Measurements from ENCODE around the gene NEU1. TPM values are rescaled to one million over a fixed set of nuclear protein-coding genes. Genes with fewer than 3 reads are reported as not detected.

The NEU1 gene
- polyA plus RNA-seq, 1 donor (not counting 4 experiments of a cell fraction or from before 2014, with no cell fraction given) = 27.9 TPM

- no peak overlapping the region for H3K4me2 ChIP-seq (ENCODE audit: control insufficient read depth, extremely low read depth, insufficient read depth, low read depth, low read length)
- H2AFZ ChIP-seq (ENCODE audit: control insufficient read depth, low read length) = no peak overlapping the region
- FAIRE-seq (no peak), DNase-seq (ENCODE audit: low read depth, low spot score) (no peak)
- H4K20me1 ChIP-seq (ENCODE audit: control insufficient read depth, extremely low read depth, insufficient read depth, low read length) = no peaks in the 10 kb centered on the region
- H3K9me3 ChIP-seq (ENCODE audit: control insufficient read depth, low read depth, low read length) = no peaks in the 10 kb centered on the region
- H3K9me1 ChIP-seq (ENCODE audit: control insufficient read depth, extremely low read depth, insufficient read depth, low read length) = no peaks in the 10 kb centered on the region
- no peak overlapping the region for H3K4me3 ChIP-seq (ENCODE audit: control insufficient read depth in 2 of 3, extremely low read depth in 1 of 3, insufficient read depth in 2 of 3, low read depth in 1 of 3, low read length in 3 of 3)
- dilution Hi-C loops (cut with MboI; ENCODE audit: extremely low pct_ligation_motif_present, low sequenced_read_pairs) = no loop called here
- H3K27ac ChIP-seq (ENCODE audit: control insufficient read depth, insufficient read depth, low read length) = no peak overlapping the region
- H3K79me2 ChIP-seq (ENCODE audit: control insufficient read depth, insufficient read depth, low read length) = no peaks in the 10 kb centered on the region
- TF ChIP-seq CTCF (optimal IDR thresholded peaks at IDR 0.05 in 1 of 3, IDR thresholded peaks at IDR 0.05 in 1 of 3, conservative IDR thresholded peaks at IDR 0.05 in 1 of 3; ENCODE audit: extremely low read depth in 1 of 3, insufficient read depth in 2 of 3, low read length in 3 of 3) = no peak
- TF ChIP-seq EZH2 (IDR thresholded peaks at IDR 0.05; ENCODE audit: low read length) = no peak
- H3K36me3 ChIP-seq (ENCODE audit: control insufficient read depth in 2 of 2, extremely low read depth in 1 of 2, insufficient read depth in 2 of 2, low read length in 2 of 2) = peaks cover 0 to 1% of the 10 kb centered on the region in 2 experiments
- H3K4me1 ChIP-seq (ENCODE audit: control insufficient read depth, extremely low read depth, insufficient read depth, low read length) = peaks cover 6% of the 10 kb centered on the region
- no peak overlapping the region for H3K9ac ChIP-seq (ENCODE audit: control insufficient read depth, extremely low read depth, insufficient read depth, low read length)
- no peaks in the 10 kb centered on the region for H3K27me3 ChIP-seq (ENCODE audit: control insufficient read depth, extremely low read depth, insufficient read depth, low read length)
Measured at GRCh38 chr6:31903957-31904356, 41.3 kb upstream of the NEU1 start.

GRCh38 chr6:31901953-31902643 is 39.5 kb upstream of the NEU1 start, which contains the start of gene ZBTB12:
Gene ZBTB12 (minus strand): TSS chr6:31902086. CDS start chr6:31901305, 781 bp downstream.
- Histone ChIP-seq H3K4me3 (ENCODE audit: control insufficient read depth in 2 of 3, extremely low read depth in 1 of 3, insufficient read depth in 2 of 3, low read depth in 1 of 3, low read length in 3 of 3) (peak within 1 kb of the TSS; percentile 57 to 78 (median 71)), H3K36me3 (ENCODE audit: control insufficient read depth in 2 of 2, extremely low read depth in 1 of 2, insufficient read depth in 2 of 2, low read length in 2 of 2) (peaks cover 0 to 1% of the 10 kb centered on the region in 2 experiments), H3K4me1 (ENCODE audit: control insufficient read depth, extremely low read depth, insufficient read depth, low read length) (peaks cover 10% of the 10 kb centered on the region), H3K9ac (ENCODE audit: control insufficient read depth, extremely low read depth, insufficient read depth, low read length) (peak within 1 kb of the TSS; percentile 63), H3K79me2 (ENCODE audit: control insufficient read depth, insufficient read depth, low read length) (no peaks in the 10 kb centered on the region), H4K20me1 (ENCODE audit: control insufficient read depth, extremely low read depth, insufficient read depth, low read length) (no peaks in the 10 kb centered on the region), H2AFZ (ENCODE audit: control insufficient read depth, low read length) (peak within 1 kb of the TSS; percentile 75), H3K4me2 (ENCODE audit: control insufficient read depth, extremely low read depth, insufficient read depth, low read depth, low read length) (peak within 1 kb of the TSS; percentile 85), H3K27ac (ENCODE audit: control insufficient read depth, insufficient read depth, low read length) (peak within 1 kb of the TSS; percentile 31), H3K9me1 (ENCODE audit: control insufficient read depth, extremely low read depth, insufficient read depth, low read length) (no peaks in the 10 kb centered on the region), H3K27me3 (ENCODE audit: control insufficient read depth, extremely low read depth, insufficient read depth, low read length) (no peaks in the 10 kb centered on the region), H3K9me3 (ENCODE audit: control insufficient read depth, low read depth, low read length) (no peaks in the 10 kb centered on the region)
- dilution Hi-C loops (cut with MboI; ENCODE audit: extremely low pct_ligation_motif_present, low sequenced_read_pairs) = no loop called here
- DNase-seq (ENCODE audit: low read depth, low spot score) (no peak), FAIRE-seq (no peak)
- no peak for TF ChIP-seq EZH2 (IDR thresholded peaks at IDR 0.05; ENCODE audit: low read length)
- TF ChIP-seq CTCF (optimal IDR thresholded peaks at IDR 0.05 in 1 of 3, IDR thresholded peaks at IDR 0.05 in 1 of 3, conservative IDR thresholded peaks at IDR 0.05 in 1 of 3; ENCODE audit: extremely low read depth in 1 of 3, insufficient read depth in 2 of 3, low read length in 3 of 3) = no peak

All from keratinocyte (primary cell).